AG04450 (cell line): Measurements from ENCODE around the gene RFXAP. TPM values are rescaled to one million over a fixed set of nuclear protein-coding genes. Genes with fewer than 3 reads are reported as not detected.

Experiments
- CTCF ChIA-PET: fragments of 300-600, 350-600 bp; formaldehyde crosslinking; extraction: SDS; loops from one replicate; lab custom pipeline; 2022; ENCODE audit warnings: antibody characterized with exemption, inconsistent platforms; lab: Charles Lee
- POLR2A ChIA-PET: fragments of 350-600 bp; formaldehyde crosslinking; extraction: SDS; loops from one replicate; lab custom pipeline; 2021; ENCODE audit warnings: antibody characterized with exemption, inconsistent platforms; lab: Yijun Ruan, JAX
- DNase-seq: peaks from one replicate; pipeline ENCODE4 v3.0.0-alpha.2; 2011; ENCODE audit warnings: low read depth, low spot score
- H3K27ac ChIP-seq: one replicate; pipeline ENCODE4 v1.5.1; 2012; ENCODE audit warnings: low read depth, low read length, control low read depth
- H3K27me3 ChIP-seq: one replicate; pipeline ENCODE4 v1.6.0; 2012; ENCODE audit warnings: low read length; ENCODE audit not compliant: control insufficient read depth, insufficient read depth
- H3K4me3 ChIP-seq: 2 replicates; pipeline ENCODE4 v1.5.1; 2011; ENCODE audit warnings: mild to moderate bottlenecking, low read depth, low read length, control low read depth
- H3K9me3 ChIP-seq: 2 replicates; pipeline ENCODE4 v1.5.1; 2012; ENCODE audit warnings: low read length; ENCODE audit not compliant: control insufficient read depth, insufficient read depth
- CTCF ChIP-seq: IDR thresholded peaks from 2 replicates; pipeline ENCODE4 v1.5.1; 2011; ENCODE audit warnings: low read depth, low read length, control low read depth, inconsistent platforms
- polyA plus RNA-seq: library from polyadenylated mRNA; depleted of rRNA; stranded (reverse); fragments of >200 nt; gene quantifications from 2 replicates; pipeline ENCODE4 v1.2.3, GENCODE V29; 2011

Gene RFXAP
- polyA plus RNA-seq, 1 experiment: 4.0 TPM

- no peak for DNase-seq
- no peak for TF ChIP-seq CTCF
- Histone ChIP-seq H3K4me3 (no peak overlapping the region), H3K27ac (no peak overlapping the region), H3K27me3 (no peaks in the 10 kb centered on the region), H3K9me3 (no peaks in the 10 kb centered on the region)
- ChIA-PET CTCF (no interaction called here), POLR2A (no interaction called here)
These were observed 23.0 kb upstream of the RFXAP start for GRCh38 chr13:36796052-36796451.

- H3K4me3 ChIP-seq: no peak overlapping the region
These were observed 18.0 kb upstream of the RFXAP start for GRCh38 chr13:36801035-36801434.

GRCh38 chr13:36804588-36804987 is 14.4 kb upstream of the RFXAP start:
- no peak overlapping the region for H3K27ac ChIP-seq
- peaks cover 11% of the 10 kb centered on the region for H3K27me3 ChIP-seq
- ChIA-PET CTCF (no interaction called here), POLR2A (no interaction called here)
- DNase-seq: no peak
- H3K4me3 ChIP-seq: no peak overlapping the region
- no peaks in the 10 kb centered on the region for H3K9me3 ChIP-seq
- no peak for TF ChIP-seq CTCF

More at GRCh38 chr13:36801035-36801434, 18.0 kb upstream of the RFXAP start:
- Histone ChIP-seq H3K27me3 (peaks cover 5% of the 10 kb centered on the region), H3K9me3 (no peaks in the 10 kb centered on the region), H3K27ac (no peak overlapping the region)
- no peak for TF ChIP-seq CTCF
- ChIA-PET CTCF (no interaction called here), POLR2A (no interaction called here)
- DNase-seq: no peak

- no peak overlapping the region for H3K4me3 ChIP-seq
- CTCF ChIA-PET: no interaction called here
- POLR2A ChIA-PET: no interaction called here
These were observed 12.9 kb upstream of the RFXAP start for GRCh38 chr13:36806102-36806501.

GRCh38 chr13:36807616-36808015 is 11.4 kb upstream of the RFXAP start:
- CTCF ChIA-PET: no interaction called here
- POLR2A ChIA-PET: no interaction called here
- DNase-seq: no peak
- no peak for TF ChIP-seq CTCF
- Histone ChIP-seq H3K9me3 (no peaks in the 10 kb centered on the region), H3K4me3 (no peak overlapping the region), H3K27me3 (peaks cover 13% of the 10 kb centered on the region), H3K27ac (no peak overlapping the region)

More at GRCh38 chr13:36806102-36806501, 12.9 kb upstream of the RFXAP start:
- DNase-seq: no peak
- Histone ChIP-seq H3K27me3 (peaks cover 12% of the 10 kb centered on the region), H3K9me3 (no peaks in the 10 kb centered on the region), H3K27ac (no peak overlapping the region)
- no peak for TF ChIP-seq CTCF
